SK-N-SH (cell line): ENCODE measurements around the gene DNAJC16. TPM values are rescaled to one million over a fixed set of nuclear protein-coding genes. Genes with fewer than 3 reads are reported as not detected.
A peak's percentile ranks its signal among the peaks of the same experiment; 100 is the strongest.

Experiments used
- CTCF ChIA-PET: fragments of 300-600, 350-600 bp; formaldehyde crosslinking; extraction: SDS; loops from one replicate; lab custom pipeline; 2021; lab: Yijun Ruan, JAX
- POLR2A ChIA-PET: fragments of 350-600 bp; sonication (Branson Sonifier 250); formaldehyde crosslinking; extraction: SDS; loops from one replicate; lab custom pipeline; 2020; ENCODE audit warnings: antibody characterized with exemption, inconsistent platforms; lab: Yijun Ruan, JAX
- DNase-seq: peaks from one replicate; pipeline ENCODE4 v3.0.0; 2012
- H2AFZ ChIP-seq: fragments of 200-600 bp; sonication (generic); 2 replicates; pipeline ENCODE4 v1.8.1; 2016; ENCODE audit warnings: antibody characterized with exemption, mild to moderate bottlenecking, low read depth
- H3F3A ChIP-seq: fragments of 200-600 bp; sonication (generic); replicated peaks from 2 replicates; pipeline ENCODE3; 2016; ENCODE audit warnings: antibody characterized with exemption, mild to moderate bottlenecking; ENCODE audit not compliant: insufficient read depth
- H3K27ac ChIP-seq, 2 experiments: fragments of 200-500 bp in 1 of 2; fragments of 200-600 bp in 1 of 2; sonication (Bioruptor generic) in 1 of 2; sonication (generic), shearing (Covaris generic) in 1 of 2; 2 replicates each; pipeline versions ENCODE4 v1.5.1 to v1.6.1; 2014 to 2016; ENCODE audit warnings: low read depth in 2 of 2, inconsistent platforms in 1 of 2, low read length in 1 of 2, mild to moderate bottlenecking in 1 of 2, mixed read lengths in 1 of 2
- H3K27me3 ChIP-seq: fragments of 200-600 bp; sonication (generic), shearing (Covaris generic); 2 replicates; pipeline ENCODE4 v1.6.1; 2016; ENCODE audit warnings: mixed run types; ENCODE audit not compliant: insufficient read depth
- H3K36me3 ChIP-seq, 2 experiments: fragments of 200-500 bp in 1 of 2; fragments of 200-600 bp in 1 of 2; sonication (Bioruptor generic) in 1 of 2; sonication (generic) in 1 of 2; replicated peaks in 1 of 2; 2 replicates each; pipeline versions ENCODE3 to v1.5.1; 2014 to 2016; ENCODE audit warnings: low read length in 1 of 2, mild to moderate bottlenecking in 1 of 2; ENCODE audit not compliant: insufficient read depth in 2 of 2, control insufficient read depth in 1 of 2
- H3K4me1 ChIP-seq, 2 experiments: fragments of 200-500 bp in 1 of 2; fragments of 200-600 bp in 1 of 2; sonication (Bioruptor generic) in 1 of 2; sonication (generic), shearing (Covaris generic) in 1 of 2; 2 replicates each; pipeline versions ENCODE4 v1.5.1 to v1.6.1; 2014 to 2016; ENCODE audit warnings: low read depth in 1 of 2, low read length in 1 of 2, mixed run types in 1 of 2; ENCODE audit not compliant: insufficient read depth in 2 of 2, control insufficient read depth in 1 of 2
- H3K4me2 ChIP-seq: fragments of 200-600 bp; sonication (generic), shearing (Covaris generic); 2 replicates; pipeline ENCODE4 v1.6.1; 2017; ENCODE audit warnings: mixed run types
- H3K4me3 ChIP-seq, 2 experiments: fragments of 200-500 bp in 1 of 2; fragments of 200-600 bp in 1 of 2; sonication (Bioruptor generic) in 1 of 2; sonication (generic), shearing (Covaris generic) in 1 of 2; 2 replicates each; pipeline versions ENCODE4 v1.5.1 to v1.8.1; 2014 to 2016; ENCODE audit warnings: low read depth in 2 of 2, inconsistent platforms in 1 of 2, low read length in 1 of 2, mild to moderate bottlenecking in 1 of 2, mixed read lengths in 1 of 2, moderate library complexity in 1 of 2
- H3K79me2 ChIP-seq: fragments of 200-600 bp; sonication (generic); 2 replicates; pipeline ENCODE4 v1.8.1; 2017; ENCODE audit warnings: mild to moderate bottlenecking; ENCODE audit not compliant: insufficient read depth
- H3K9ac ChIP-seq: fragments of 200-600 bp; sonication (generic); 2 replicates; pipeline ENCODE4 v1.6.1; 2017; ENCODE audit warnings: mixed run types
- H3K9me2 ChIP-seq: fragments of 200-600 bp; sonication (generic); 2 replicates; pipeline ENCODE4 v1.6.1; 2017; ENCODE audit warnings: mixed run types
- H3K9me3 ChIP-seq: fragments of 200-600 bp; sonication (generic); 2 replicates; pipeline ENCODE4 v1.6.1; 2017; ENCODE audit warnings: mixed run types, mild to moderate bottlenecking, moderate library complexity
- H4K20me1 ChIP-seq: fragments of 200-600 bp; sonication (generic); 2 replicates; pipeline ENCODE4 v1.6.1; 2017; ENCODE audit warnings: mild to moderate bottlenecking, mixed run types; ENCODE audit not compliant: insufficient read depth
- ELF1 ChIP-seq: IDR thresholded peaks from 2 replicates; pipeline ENCODE4 v1.4.0; 2012
- EP300 ChIP-seq, 2 experiments: IDR thresholded peaks; 2 replicates each; pipeline versions ENCODE4 v1.4.0 to v1.6.1; 2012; ENCODE audit warnings: borderline replicate concordance in 1 of 2, low read depth in 1 of 2, low read length in 1 of 2
- FOXM1 ChIP-seq: IDR thresholded peaks from 2 replicates; pipeline ENCODE4 v1.4.0; 2012; ENCODE audit warnings: low read depth, mild to moderate bottlenecking
- NFIC ChIP-seq: IDR thresholded peaks from 2 replicates; pipeline ENCODE4 v1.4.0; 2012; ENCODE audit warnings: borderline replicate concordance
- POLR2AphosphoS5 ChIP-seq: IDR thresholded peaks from 2 replicates; pipeline ENCODE4 v1.6.1; 2012; ENCODE audit warnings: low read depth, low read length
- RXRA ChIP-seq: IDR thresholded peaks from 2 replicates; pipeline ENCODE4 v1.4.0; 2012; ENCODE audit warnings: low read depth, mild to moderate bottlenecking, borderline replicate concordance
- SIN3A ChIP-seq: IDR thresholded peaks from 2 replicates; pipeline ENCODE4 v1.6.1; 2012; ENCODE audit warnings: low read depth, mild to moderate bottlenecking, low read length, moderate library complexity, borderline replicate concordance
- SMC3 ChIP-seq: IDR thresholded peaks from 2 replicates; pipeline ENCODE4 v1.6.1; 2012; ENCODE audit warnings: low read depth, low read length, improper control_type of control experiment
- TAF1 ChIP-seq: IDR thresholded peaks from 2 replicates; pipeline ENCODE4 v1.6.1; 2012; ENCODE audit warnings: low read depth, mild to moderate bottlenecking, low read length, moderate library complexity, borderline replicate concordance
- TEAD4 ChIP-seq: IDR thresholded peaks from 2 replicates; pipeline ENCODE4 v1.4.0; 2012; ENCODE audit warnings: mild to moderate bottlenecking, borderline replicate concordance; ENCODE audit not compliant: insufficient read depth
- USF2 ChIP-seq: fragments of 150-350 bp; IDR thresholded peaks from 2 replicates; pipeline ENCODE4 v1.6.1; 2017; ENCODE audit warnings: antibody characterized with exemption, low read length, low read depth, borderline replicate concordance
- WGBS: methylation state at CpG from one replicate; pipeline ENCODE4 v1.1.6; 2017; ENCODE audit warnings: low lambda C conversion rate; 5-methylcytosine and 5-hydroxymethylcytosine counted together
- polyA plus RNA-seq, 3 experiments: library from polyadenylated mRNA; depleted of rRNA; stranded (reverse); fragments of >200 nt; gene quantifications; 2 replicates each; pipeline ENCODE4 v1.2.3, GENCODE V29; 2012

DNAJC16 gene
- polyA plus RNA-seq, 1 of the 3 experiments (the other 2 are of a cell fraction) = 8.4 TPM

- peak; percentile 47; the same call in 1 of the 2 replicates for TF ChIP-seq SIN3A
- TF ChIP-seq SMC3 = no peak
- no peak for TF ChIP-seq USF2
- Histone ChIP-seq H3F3A (peaks cover 16% of the 10 kb centered on the region), H3K36me3 (no peaks in the 10 kb centered on the region), H3K4me2 (peak overlapping the region; percentile 66), H2AFZ (peak overlapping the region; percentile 77), H3K27ac (peak overlapping the region; percentile 66 to 74), H3K9ac (peak overlapping the region; percentile 71), H3K27me3 (no peaks in the 10 kb centered on the region), H3K4me1 (peaks cover 6 to 20% of the 10 kb centered on the region in 2 experiments), H3K4me3 (peak overlapping the region; percentile 65 to 71), H3K79me2 (peaks cover 29% of the 10 kb centered on the region), H3K9me2 (no peaks in the 10 kb centered on the region), H3K9me3 (no peaks in the 10 kb centered on the region), H4K20me1 (no peaks in the 10 kb centered on the region; the same call in 1 of the 2 replicates)
- 54% methylated on average over 16 of the region's 18 CpGs for WGBS
- no peak for DNase-seq
- ChIA-PET CTCF (interaction anchor here (0.6 kb wide), 1 partner anchor 218 kb away, joined by 3 read pairs; no protein-coding TSS in a partner anchor), POLR2A (no interaction called here)
Observed at GRCh38 chr1:15523104-15524020, 3.3 kb upstream of the DNAJC16 start.

DNA sequence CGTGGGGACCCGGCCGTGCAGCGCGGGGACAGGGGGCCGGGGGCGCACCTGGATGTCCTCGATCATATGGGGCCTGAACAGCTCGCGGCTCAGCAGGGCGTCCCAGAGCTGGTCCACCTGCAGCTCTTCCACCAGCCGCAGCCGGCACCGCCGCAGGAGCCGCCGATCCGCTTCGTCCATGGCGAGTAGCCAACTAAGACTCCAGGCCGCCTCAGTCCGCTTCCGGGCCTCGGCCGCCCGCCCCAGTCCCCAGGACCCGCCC lies 2.7 kb upstream of the DNAJC16 start, which contains the start of gene CASP9:
CASP9 (minus strand) TSS at position 195 of the 262 bp plus-strand sequence; CDS start at position 180, 15 bp downstream.
- peak; percentile 54; the same call in 1 of the 2 replicates for TF ChIP-seq POLR2AphosphoS5
- no peak for TF ChIP-seq RXRA
- TF ChIP-seq TEAD4 = no peak
- TF ChIP-seq ELF1 = peak; percentile 53; the same call in 1 of the 2 replicates
- TF ChIP-seq SIN3A = 0 out of 2 replicates have a peak, but pooled peaks have one; percentile 8
- TF ChIP-seq TAF1 = peak; percentile 65; the same call in 1 of the 2 replicates
- no peak for TF ChIP-seq FOXM1
- peak; percentile 55 for TF ChIP-seq NFIC
- TF ChIP-seq EP300 (IDR thresholded peaks at IDR 0.05; ENCODE audit: borderline replicate concordance in 1 of 2, low read depth in 1 of 2, low read length in 1 of 2) = no peak
- no peaks in the 10 kb centered on the region for H3K9me3 ChIP-seq
- no CpG with 5 or more reads among the region's 27 CpGs for WGBS
- POLR2A ChIA-PET = no interaction called here
- peaks cover under 1 to 2% of the 10 kb centered on the region in 2 experiments for H3K36me3 ChIP-seq
- H3F3A ChIP-seq = peaks cover 16% of the 10 kb centered on the region
- H3K27ac ChIP-seq = peak within 1 kb of the TSS; percentile 90 to 97
- H4K20me1 ChIP-seq = no peaks in the 10 kb centered on the region; the same call in 1 of the 2 replicates
- DNase-seq = no peak
- no peaks in the 10 kb centered on the region for H3K9me2 ChIP-seq
- peak within 1 kb of the TSS; percentile 77 for H3K9ac ChIP-seq
- H3K27me3 ChIP-seq = no peaks in the 10 kb centered on the region
- H3K4me3 ChIP-seq = peak within 1 kb of the TSS; percentile 88 to 89
- H3K79me2 ChIP-seq = peaks cover 35% of the 10 kb centered on the region
- H2AFZ ChIP-seq = peak within 1 kb of the TSS; percentile 90
- CTCF ChIA-PET = interaction anchor here (0.6 kb wide), 1 partner anchor 219 kb away, joined by 3 read pairs; no protein-coding TSS in a partner anchor
- peak within 1 kb of the TSS; percentile 91 for H3K4me2 ChIP-seq
- peaks cover 6 to 20% of the 10 kb centered on the region in 2 experiments for H3K4me1 ChIP-seq
